ENCODE results near the gene AP2B1. TPM values are rescaled to one million over a fixed set of nuclear protein-coding genes. Genes with fewer than 3 reads are reported as not detected.

The AP2B1 gene
- total RNA-seq, 4 donors from 2014 or later, result 32.2 to 102 (median 60.1) TPM

- in situ Hi-C loops (cut with MboI; ENCODE audit: low pct_ligation_motif_present in 1 of 4, low pct_unique_long_range_greater_than_20kb in 1 of 4, low sequenced_read_pairs in 3 of 4) (loop anchor here in 3 of 4 donors (5.0 to 10.0 kb wide), 2 partner anchors 32 to 45 kb away; no protein-coding TSS in a partner anchor), intact Hi-C loops (cut with DNase I; ENCODE audit: low total_unique reads) (no loop called here)
- H3K4me3 ChIP-seq, result no peak overlapping the region
- WGBS, 2 donors (ENCODE audit: low coverage in 1 of 2), result 95 to 100% methylated on average over 5 to 23 of the region's 48 CpGs
- H3K27me3 ChIP-seq, result no peaks in the 10 kb centered on the region
- H3K27ac ChIP-seq, result no peak overlapping the region
- TF ChIP-seq POLR2A (IDR thresholded peaks at IDR 0.05), result no peak
- no peak for TF ChIP-seq POLR2AphosphoS5 (IDR thresholded peaks at IDR 0.05)
- TF ChIP-seq CTCF (IDR thresholded peaks at IDR 0.05), result no peak
- TF ChIP-seq EP300 (IDR thresholded peaks at IDR 0.05; ENCODE audit: low read depth), result no peak
- H3K9me3 ChIP-seq, result no peaks in the 10 kb centered on the region
- no peaks in the 10 kb centered on the region for H3K36me3 ChIP-seq
- peaks cover 18 to 27% (median 25%) of the 10 kb centered on the region in 4 donors for H3K4me1 ChIP-seq
- DNase-seq, result no peak
Observed at GRCh38 chr17:35769895-35770486, 182.9 kb downstream of the AP2B1 start.

GRCh38 chr17:35773129-35773528 lies 186.0 kb downstream of the AP2B1 start:
- no peak for DNase-seq
- WGBS, 2 donors (ENCODE audit: low coverage in 1 of 2), result 81% methylated on average over 20 of the region's 20 CpGs; no CpG with 5 or more reads in 1 of the 2 donors
- TF ChIP-seq EP300 (IDR thresholded peaks at IDR 0.05; ENCODE audit: low read depth), result no peak
- no peaks in the 10 kb centered on the region for H3K36me3 ChIP-seq
- peak overlapping the region; percentile 66 to 88 (median 80) for H3K27ac ChIP-seq
- in situ Hi-C loops (cut with MboI; ENCODE audit: low pct_ligation_motif_present in 1 of 4, low pct_unique_long_range_greater_than_20kb in 1 of 4, low sequenced_read_pairs in 3 of 4) (no loop called here), intact Hi-C loops (cut with DNase I; ENCODE audit: low total_unique reads) (no loop called here)
- no peaks in the 10 kb centered on the region for H3K9me3 ChIP-seq
- no peaks in the 10 kb centered on the region for H3K27me3 ChIP-seq
- no peak overlapping the region for H3K4me3 ChIP-seq
- peaks cover 28 to 45% (median 43%) of the 10 kb centered on the region in 4 donors for H3K4me1 ChIP-seq

- in situ Hi-C loops (cut with MboI; ENCODE audit: low pct_ligation_motif_present in 1 of 4, low pct_unique_long_range_greater_than_20kb in 1 of 4, low sequenced_read_pairs in 3 of 4), result no loop called here
- no peaks in the 10 kb centered on the region for H3K36me3 ChIP-seq
- peak overlapping the region; percentile 66 to 88 (median 80) for H3K27ac ChIP-seq
- intact Hi-C loops (cut with DNase I; ENCODE audit: low total_unique reads), result no loop called here
- H3K4me1 ChIP-seq, result peaks cover 28 to 45% (median 42%) of the 10 kb centered on the region in 4 donors
- H3K9me3 ChIP-seq, result no peaks in the 10 kb centered on the region
- H3K4me3 ChIP-seq, result no peak overlapping the region
- WGBS, 2 donors (ENCODE audit: low coverage in 1 of 2), result 54% methylated on average over 10 of the region's 10 CpGs; no CpG with 5 or more reads in 1 of the 2 donors
- no peaks in the 10 kb centered on the region for H3K27me3 ChIP-seq
- no peak for TF ChIP-seq CTCF (IDR thresholded peaks at IDR 0.05)
- no peak for TF ChIP-seq POLR2A (IDR thresholded peaks at IDR 0.05)
- TF ChIP-seq EP300 (IDR thresholded peaks at IDR 0.05; ENCODE audit: low read depth), result no peak
- TF ChIP-seq POLR2AphosphoS5 (IDR thresholded peaks at IDR 0.05), result no peak
- DNase-seq, result no peak
Observed at GRCh38 chr17:35773679-35774425, 186.7 kb downstream of the AP2B1 start.

- Histone ChIP-seq H3K4me3 (no peak overlapping the region), H3K27me3 (no peaks in the 10 kb centered on the region), H3K36me3 (no peaks in the 10 kb centered on the region), H3K4me1 (peaks cover 28 to 45% (median 41%) of the 10 kb centered on the region in 4 donors), H3K9me3 (no peaks in the 10 kb centered on the region), H3K27ac (peak overlapping the region; percentile 66 to 88 (median 80))
- 28 to 31% methylated on average over 2 to 5 of the region's 5 CpGs for WGBS, 2 donors (ENCODE audit: low coverage in 1 of 2)
- in situ Hi-C loops (cut with MboI; ENCODE audit: low pct_ligation_motif_present in 1 of 4, low pct_unique_long_range_greater_than_20kb in 1 of 4, low sequenced_read_pairs in 3 of 4) (no loop called here), intact Hi-C loops (cut with DNase I; ENCODE audit: low total_unique reads) (no loop called here)
- TF ChIP-seq EP300 (IDR thresholded peaks at IDR 0.05; ENCODE audit: low read depth) (no peak), POLR2A (IDR thresholded peaks at IDR 0.05) (no peak), POLR2AphosphoS5 (IDR thresholded peaks at IDR 0.05) (peak; percentile 17 to 35 (median 35)), CTCF (IDR thresholded peaks at IDR 0.05) (no peak)
- DNase-seq, result peak; percentile 76
Observed at GRCh38 chr17:35774499-35774898, 187.4 kb downstream of the AP2B1 start.

All from transverse colon (tissue), 4 donors.